ENCODE results near the gene DNAL4. TPM values are rescaled to one million over a fixed set of nuclear protein-coding genes. Genes with fewer than 3 reads are reported as not detected.

Gene DNAL4
- total and polyA plus RNA-seq, 2 donors (not counting 1 experiment from before 2014, with no cell fraction given), result 9.9 to 10.3 TPM

DNA sequence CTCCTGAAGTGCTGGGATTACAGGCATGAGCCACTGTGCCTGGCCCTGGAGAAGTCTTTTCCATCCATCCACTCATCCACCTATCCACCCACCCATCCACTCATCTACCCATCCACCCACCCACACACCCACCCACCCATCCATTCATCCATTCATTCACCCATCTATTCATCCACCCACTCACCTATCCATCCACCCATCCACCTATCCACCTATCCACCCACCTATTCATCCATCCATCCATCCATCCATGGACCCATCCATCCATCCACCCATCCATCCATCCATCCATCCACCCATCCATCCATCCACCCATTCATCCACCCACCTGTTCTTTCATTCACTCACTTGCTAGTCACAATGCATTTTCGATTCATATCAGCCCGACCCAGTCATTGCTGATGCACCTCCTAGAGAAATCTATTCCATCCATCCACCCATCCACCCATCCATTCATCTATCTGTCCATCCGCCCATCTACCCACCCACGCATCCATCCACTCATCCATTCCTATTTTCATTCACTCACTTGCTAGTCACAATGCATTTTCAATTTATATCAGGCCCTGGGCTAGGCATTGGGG lies 20.5 kb downstream of the DNAL4 start:
- DNase-seq, result no peak
- Mint-ChIP-seq H3K4me3 (no peak overlapping the region), H3K9me3 (ENCODE audit: insufficient read depth) (no peaks in the 10 kb centered on the region), H3K27me3 (no peaks in the 10 kb centered on the region), H3K4me1 (peaks cover 2% of the 10 kb centered on the region), H3K27ac (no peak overlapping the region)
- no peak overlapping the region for H3K4me2 ChIP-seq (replicated peaks; ENCODE audit: low read depth, low read length, poor library complexity, severe bottlenecking)
- no peaks in the 10 kb centered on the region for H3K4me1 ChIP-seq (ENCODE audit: control insufficient read depth in 2 of 2, insufficient read depth in 2 of 2, low read length in 2 of 2)
- no peaks in the 10 kb centered on the region for H3K9me3 ChIP-seq (ENCODE audit: control extremely low read depth in 1 of 3, control insufficient read depth in 2 of 3, insufficient read depth in 1 of 3, low read length in 2 of 3)
- no peak overlapping the region for H2AFZ ChIP-seq (ENCODE audit: insufficient read depth, low read depth, low read length, poor library complexity, severe bottlenecking)
- H3K27ac ChIP-seq (ENCODE audit: low read length in 2 of 2), result no peak overlapping the region
- ChIA-PET POLR2A (no interaction called here), CTCF (interaction anchor here (0.7 kb wide), 1 partner anchor 68 kb away, joined by 3 read pairs; no protein-coding TSS in a partner anchor)
- no peak overlapping the region for H3K9ac ChIP-seq (ENCODE audit: low read length)
- 93% methylated on average over 4 of the region's 4 CpGs for WGBS (ENCODE audit: insufficient coverage)
- ATAC-seq (ENCODE audit: low read depth), result no peak
- no peaks in the 10 kb centered on the region for H3K79me2 ChIP-seq (ENCODE audit: control insufficient read depth, insufficient read depth, low read length)
- no peak overlapping the region for H3K4me3 ChIP-seq (ENCODE audit: control extremely low read depth in 1 of 5, extremely low read depth in 1 of 5, insufficient read depth in 1 of 5, low read depth in 2 of 5, low read length in 4 of 5)
- intact Hi-C loops (cut with micrococcal nuclease), result no loop called here
- H3K27me3 ChIP-seq (replicated peaks in 1 of 4; ENCODE audit: control extremely low read depth in 1 of 4, control insufficient read depth in 3 of 4, insufficient read depth in 4 of 4, low read length in 3 of 4), result no peaks in the 10 kb centered on the region
- H4K20me1 ChIP-seq (ENCODE audit: control insufficient read depth, insufficient read depth, low read length, poor library complexity, severe bottlenecking), result no peaks in the 10 kb centered on the region
- H3K36me3 ChIP-seq (replicated peaks in 1 of 2; ENCODE audit: control extremely low read depth in 1 of 2, control insufficient read depth in 1 of 2, extremely low read depth in 1 of 2, insufficient read depth in 2 of 2, low read length in 1 of 2), result no peaks in the 10 kb centered on the region
- TF ChIP-seq CTCF (IDR thresholded peaks at IDR 0.05), result no peak

- WGBS (ENCODE audit: insufficient coverage), result 98% methylated on average over 8 of the region's 8 CpGs
- H3K4me2 ChIP-seq (replicated peaks; ENCODE audit: low read depth, low read length, poor library complexity, severe bottlenecking), result no peak overlapping the region
- H3K4me1 ChIP-seq (ENCODE audit: control insufficient read depth in 2 of 2, insufficient read depth in 2 of 2, low read length in 2 of 2), result no peaks in the 10 kb centered on the region
- H4K20me1 ChIP-seq (ENCODE audit: control insufficient read depth, insufficient read depth, low read length, poor library complexity, severe bottlenecking), result no peaks in the 10 kb centered on the region
- H3K9ac ChIP-seq (ENCODE audit: low read length), result no peak overlapping the region
- DNase-seq (no peak), ATAC-seq (ENCODE audit: low read depth) (no peak)
- H3K36me3 ChIP-seq (replicated peaks in 1 of 2; ENCODE audit: control extremely low read depth in 1 of 2, control insufficient read depth in 1 of 2, extremely low read depth in 1 of 2, insufficient read depth in 2 of 2, low read length in 1 of 2), result no peaks in the 10 kb centered on the region
- CTCF ChIA-PET, result interaction anchor here (1.2 kb wide), 1 partner anchor 39 kb away, joined by 3 read pairs; no protein-coding TSS in a partner anchor
- H2AFZ ChIP-seq (ENCODE audit: insufficient read depth, low read depth, low read length, poor library complexity, severe bottlenecking), result no peak overlapping the region
- H3K79me2 ChIP-seq (ENCODE audit: control insufficient read depth, insufficient read depth, low read length), result no peaks in the 10 kb centered on the region
- Mint-ChIP-seq H3K4me1 (peaks cover 2% of the 10 kb centered on the region), H3K4me3 (no peak overlapping the region), H3K27ac (no peak overlapping the region), H3K9me3 (ENCODE audit: insufficient read depth) (no peaks in the 10 kb centered on the region), H3K27me3 (no peaks in the 10 kb centered on the region)
- no peaks in the 10 kb centered on the region for H3K9me3 ChIP-seq (ENCODE audit: control extremely low read depth in 1 of 3, control insufficient read depth in 2 of 3, insufficient read depth in 1 of 3, low read length in 2 of 3)
- no peaks in the 10 kb centered on the region for H3K27me3 ChIP-seq (replicated peaks in 1 of 4; ENCODE audit: control extremely low read depth in 1 of 4, control insufficient read depth in 3 of 4, insufficient read depth in 4 of 4, low read length in 3 of 4)
- H3K4me3 ChIP-seq (ENCODE audit: control extremely low read depth in 1 of 5, extremely low read depth in 1 of 5, insufficient read depth in 1 of 5, low read depth in 2 of 5, low read length in 4 of 5), result no peak overlapping the region
- TF ChIP-seq CTCF (IDR thresholded peaks at IDR 0.05) (no peak), EZH2 (IDR thresholded peaks at IDR 0.05; ENCODE audit: borderline replicate concordance, insufficient read depth, low read depth, low read length, poor library complexity, severe bottlenecking) (no peak)
- H3K27ac ChIP-seq (ENCODE audit: low read length in 2 of 2), result no peak overlapping the region
- intact Hi-C loops (cut with micrococcal nuclease), result no loop called here
- POLR2A ChIA-PET, result no interaction called here
Measured at GRCh38 chr22:38772623-38772873, 21.4 kb downstream of the DNAL4 start.

Data from B cell (primary cell).